T-helper 2 cell treated with Interferon-gamma antibody and Interleukin-4, amounts not matched to agents 100 ng/mL and 5 ng/mL, for 36 hours (primary cell): ENCODE results near the gene CWF19L1. TPM values are rescaled to one million over a fixed set of nuclear protein-coding genes. Genes with fewer than 3 reads are reported as not detected.
"Not testable (repeated sequence)": the region's sequence is repeated elsewhere in the genome, so short reads cannot be mapped to it uniquely, and the experiment has no call there.

ENCODE experiments used
- intact Hi-C: fragments of 100-400 bp; cut with micrococcal nuclease; formaldehyde crosslinking; loops from one replicate; pipeline ENCODE4 v1.15.1; 2023
- total RNA-seq: library from RNA; stranded (reverse); gene quantifications from 2 replicates; pipeline ENCODE4 v1.2.3, GENCODE V29; 2022

The CWF19L1 gene
- 43.3 and 44.3 TPM in 2 replicates for total RNA-seq

- intact Hi-C loops = loop anchor here (1.0 to 5.0 kb wide), 3 partner anchors 19 to 80 kb away; partner anchors contain the start of genes BLOC1S2, CHUK and ERLIN1
Observed at GRCh38 chr10:100267239-100268104, at the start of gene CWF19L1. TSS of gene CWF19L1 (minus strand) at chr10:100267638. CDS start at chr10:100267593, 45 bp downstream.

GRCh38 chr10:100315615-100316014 is 48.2 kb upstream of the CWF19L1 start:
- intact Hi-C loops = no loop called here

- intact Hi-C loops = no loop called here
Observed at GRCh38 chr10:100311298-100311697, 43.9 kb upstream of the CWF19L1 start.

- intact Hi-C loops = no loop called here
Observed at GRCh38 chr10:100307684-100308083, 40.2 kb upstream of the CWF19L1 start.

- intact Hi-C loops = no loop called here
Observed at GRCh38 chr10:100306861-100307260, 39.4 kb upstream of the CWF19L1 start.

GRCh38 chr10:100304414-100304813 is 37.0 kb upstream of the CWF19L1 start:
- intact Hi-C loops = no loop called here

- intact Hi-C loops = no loop called here
Observed at GRCh38 chr10:100303724-100304319, 36.4 kb upstream of the CWF19L1 start.

GRCh38 chr10:100301123-100301522 is 33.7 kb upstream of the CWF19L1 start:
- intact Hi-C loops = not testable (repeated sequence)

GRCh38 chr10:100297242-100297641 is 29.8 kb upstream of the CWF19L1 start:
- intact Hi-C loops = no loop called here

GRCh38 chr10:100293066-100293465 is 25.6 kb upstream of the CWF19L1 start:
- intact Hi-C loops = no loop called here

GRCh38 chr10:100292300-100292699 is 24.9 kb upstream of the CWF19L1 start:
- intact Hi-C loops = not testable (repeated sequence)

- intact Hi-C loops = no loop called here
Observed at GRCh38 chr10:100291356-100291755, 23.9 kb upstream of the CWF19L1 start.

GRCh38 chr10:100289641-100290040 is 22.2 kb upstream of the CWF19L1 start:
- intact Hi-C loops = loop anchor here (5.0 kb wide), 3 partner anchors 58 to 218 kb away; partner anchors contain the start of genes ERLIN1 and SCD

- intact Hi-C loops = loop anchor here (5.0 kb wide), 3 partner anchors 59 to 219 kb away; partner anchors contain the start of genes ERLIN1 and SCD
Observed at GRCh38 chr10:100288196-100288595, 20.8 kb upstream of the CWF19L1 start.

GRCh38 chr10:100287756-100288155 is 20.3 kb upstream of the CWF19L1 start:
- intact Hi-C loops = loop anchor here (5.0 kb wide), 3 partner anchors 60 to 220 kb away; partner anchors contain the start of genes ERLIN1 and SCD

- intact Hi-C loops = loop anchor here (1.0 to 5.0 kb wide), 6 partner anchors 19 to 221 kb away; partner anchors contain the start of genes CHUK, CWF19L1, ERLIN1 and SCD
Observed at GRCh38 chr10:100286051-100287033, 18.9 kb upstream of the CWF19L1 start, which contains the start of gene BLOC1S2. TSS of gene BLOC1S2 (minus strand) at chr10:100286680. CDS start at chr10:100286659, 21 bp downstream.

GRCh38 chr10:100285326-100285725 is 17.9 kb upstream of the CWF19L1 start:
- intact Hi-C loops = loop anchor here (5.0 kb wide), 3 partner anchors 62 to 222 kb away; partner anchors contain the start of genes ERLIN1 and SCD

- intact Hi-C loops = no loop called here
Observed at GRCh38 chr10:100282907-100283306, 15.5 kb upstream of the CWF19L1 start.

GRCh38 chr10:100276971-100277370 is 9.5 kb upstream of the CWF19L1 start:
- intact Hi-C loops = not testable (repeated sequence)

GRCh38 chr10:100265821-100266485 is 1.5 kb downstream of the CWF19L1 start:
- intact Hi-C loops = loop anchor here (5.0 kb wide), 1 partner anchor 79 kb away; the partner anchor contains the start of gene ERLIN1
